SK-MEL-5 (cell line): Measurements from ENCODE around the gene C20orf202. TPM values are rescaled to one million over a fixed set of nuclear protein-coding genes. Genes with fewer than 3 reads are reported as not detected.

ENCODE experiments used
- total RNA-seq: library from RNA; depleted of rRNA; stranded (reverse); fragments of >200 nt; shearing (Covaris generic); gene quantifications from 2 replicates; pipeline ENCODE4 v1.2.3, GENCODE V29; 2014; rRNA removed

C20orf202 gene
- total RNA-seq, 1 experiment from 2014 or later, result not detected

Other genes starting within 250 kb of the C20orf202 start
- gene RSPO4, start 201.1 kb upstream of the C20orf202 start, total RNA-seq, result 0.24 TPM in 1 of 2 replicates, not detected in the other
- 54.2 and 58.9 TPM in 2 replicates for gene PSMF1, start 84.9 kb upstream of the C20orf202 start, total RNA-seq
- gene TMEM74B, start 18.5 kb upstream of the C20orf202 start, total RNA-seq, result 3.9 and 5.7 TPM in 2 replicates
- 0.11 TPM in 1 of 2 replicates, not detected in the other for gene RAD21L1, start 22.6 kb downstream of the C20orf202 start, total RNA-seq
- 9.4 and 10.7 TPM in 2 replicates for gene SNPH, start 62.8 kb downstream of the C20orf202 start, total RNA-seq
- gene SDCBP2, start 125.7 kb downstream of the C20orf202 start, total RNA-seq, result 0.32 and 0.50 TPM in 2 replicates
- 219 and 227 TPM in 2 replicates for gene FKBP1A, start 189.6 kb downstream of the C20orf202 start, total RNA-seq